Measurements from ENCODE around the gene RANBP10. TPM values are rescaled to one million over a fixed set of nuclear protein-coding genes. Genes with fewer than 3 reads are reported as not detected.

Gene RANBP10
- total RNA-seq, 1 donor from 2014 or later, result 14.7 TPM

- intact Hi-C loops (cut with micrococcal nuclease), result no loop called here
- H3K36me3 ChIP-seq, result peaks cover 25% of the 10 kb centered on the region
These were observed 18.8 kb upstream of the RANBP10 start for GRCh38 chr16:67825119-67825518.

GRCh38 chr16:67822511-67822910, 16.2 kb upstream of the RANBP10 start:
- Histone ChIP-seq H3K36me3 (peaks cover 1% of the 10 kb centered on the region), H3K9me3 (replicated peaks) (no peaks in the 10 kb centered on the region), H3K4me3 (no peak overlapping the region), H3K4me1 (no peaks in the 10 kb centered on the region), H3K27me3 (ENCODE audit: low read depth) (no peaks in the 10 kb centered on the region), H3K27ac (replicated peaks) (no peak overlapping the region)
- intact Hi-C loops (cut with micrococcal nuclease), result no loop called here
- TF ChIP-seq CTCF (IDR thresholded peaks at IDR 0.05; ENCODE audit: borderline replicate concordance), result no peak
- no peak for DNase-seq

More at GRCh38 chr16:67825119-67825518, 18.8 kb upstream of the RANBP10 start:
- Histone ChIP-seq H3K4me1 (no peaks in the 10 kb centered on the region), H3K4me3 (no peak overlapping the region), H3K27me3 (ENCODE audit: low read depth) (no peaks in the 10 kb centered on the region), H3K9me3 (replicated peaks) (no peaks in the 10 kb centered on the region), H3K27ac (replicated peaks) (no peak overlapping the region)
- no peak for DNase-seq
- no peak for TF ChIP-seq CTCF (IDR thresholded peaks at IDR 0.05; ENCODE audit: borderline replicate concordance)

GRCh38 chr16:67820608-67821259, 14.4 kb upstream of the RANBP10 start:
- Histone ChIP-seq H3K4me3 (no peak overlapping the region), H3K4me1 (peaks cover 4% of the 10 kb centered on the region), H3K9me3 (replicated peaks) (no peaks in the 10 kb centered on the region), H3K27ac (replicated peaks) (no peak overlapping the region), H3K27me3 (ENCODE audit: low read depth) (no peaks in the 10 kb centered on the region), H3K36me3 (no peaks in the 10 kb centered on the region)
- intact Hi-C loops (cut with micrococcal nuclease), result no loop called here
- TF ChIP-seq CTCF (IDR thresholded peaks at IDR 0.05; ENCODE audit: borderline replicate concordance), result no peak
- no peak for DNase-seq

GRCh38 chr16:67814567-67814966, 8.2 kb upstream of the RANBP10 start:
- Histone ChIP-seq H3K27me3 (ENCODE audit: low read depth) (no peaks in the 10 kb centered on the region), H3K4me1 (peaks cover 4% of the 10 kb centered on the region), H3K9me3 (replicated peaks) (no peaks in the 10 kb centered on the region), H3K4me3 (no peak overlapping the region), H3K36me3 (no peaks in the 10 kb centered on the region), H3K27ac (replicated peaks) (no peak overlapping the region)
- DNase-seq, result no peak
- TF ChIP-seq CTCF (IDR thresholded peaks at IDR 0.05; ENCODE audit: borderline replicate concordance), result no peak
- intact Hi-C loops (cut with micrococcal nuclease), result no loop called here

GRCh38 chr16:67811899-67812298, 5.5 kb upstream of the RANBP10 start:
- no peak for DNase-seq
- no peak for TF ChIP-seq CTCF (IDR thresholded peaks at IDR 0.05; ENCODE audit: borderline replicate concordance)
- intact Hi-C loops (cut with micrococcal nuclease), result no loop called here
- Histone ChIP-seq H3K4me1 (peaks cover 10% of the 10 kb centered on the region), H3K9me3 (replicated peaks) (no peaks in the 10 kb centered on the region), H3K27ac (replicated peaks) (no peak overlapping the region), H3K4me3 (no peak overlapping the region), H3K36me3 (no peaks in the 10 kb centered on the region), H3K27me3 (ENCODE audit: low read depth) (no peaks in the 10 kb centered on the region)
